DMS153 (cell line): ENCODE data around the gene ANGEL1.

Experiments used
- DNase-seq: peaks from one replicate; lab custom pipeline; 2025; lab: John Stamatoyannopoulos, UW

ANGEL1 gene

GRCh38 chr14:76778546-76779215, 34.0 kb downstream of the ANGEL1 start:
- no peak for DNase-seq

GRCh38 chr14:76777721-76778120, 35.0 kb downstream of the ANGEL1 start:
- no peak for DNase-seq

GRCh38 chr14:76776428-76777251, 36.0 kb downstream of the ANGEL1 start:
- no peak for DNase-seq

- no peak for DNase-seq
These were observed 36.8 kb downstream of the ANGEL1 start for GRCh38 chr14:76775695-76776427.

- DNase-seq, result no peak
These were observed 37.6 kb downstream of the ANGEL1 start for GRCh38 chr14:76774821-76775694.

- no peak for DNase-seq
These were observed 38.5 kb downstream of the ANGEL1 start for GRCh38 chr14:76773956-76774820.

- DNase-seq, result peak; percentile 15
These were observed 39.3 kb downstream of the ANGEL1 start for GRCh38 chr14:76773188-76773885.

- no peak for DNase-seq
These were observed 40.1 kb downstream of the ANGEL1 start for GRCh38 chr14:76772300-76773187.

- DNase-seq, result no peak
These were observed 41.2 kb downstream of the ANGEL1 start for GRCh38 chr14:76771437-76771980.

- no peak for DNase-seq
These were observed 41.9 kb downstream of the ANGEL1 start for GRCh38 chr14:76770521-76771436.

GRCh38 chr14:76769636-76770292, 42.9 kb downstream of the ANGEL1 start:
- DNase-seq, result no peak

- no peak for DNase-seq
These were observed 43.8 kb downstream of the ANGEL1 start for GRCh38 chr14:76768671-76769500.

- peak; percentile 58 for DNase-seq
These were observed 44.7 kb downstream of the ANGEL1 start for GRCh38 chr14:76767681-76768656.

GRCh38 chr14:76765461-76765931, 47.2 kb downstream of the ANGEL1 start:
- no peak for DNase-seq
